NCI-H345 (cell line): ENCODE results near the gene CMYA5.

Source experiments
- DNase-seq: peaks from one replicate; lab custom pipeline; 2025; lab: John Stamatoyannopoulos, UW

The CMYA5 gene

DNA sequence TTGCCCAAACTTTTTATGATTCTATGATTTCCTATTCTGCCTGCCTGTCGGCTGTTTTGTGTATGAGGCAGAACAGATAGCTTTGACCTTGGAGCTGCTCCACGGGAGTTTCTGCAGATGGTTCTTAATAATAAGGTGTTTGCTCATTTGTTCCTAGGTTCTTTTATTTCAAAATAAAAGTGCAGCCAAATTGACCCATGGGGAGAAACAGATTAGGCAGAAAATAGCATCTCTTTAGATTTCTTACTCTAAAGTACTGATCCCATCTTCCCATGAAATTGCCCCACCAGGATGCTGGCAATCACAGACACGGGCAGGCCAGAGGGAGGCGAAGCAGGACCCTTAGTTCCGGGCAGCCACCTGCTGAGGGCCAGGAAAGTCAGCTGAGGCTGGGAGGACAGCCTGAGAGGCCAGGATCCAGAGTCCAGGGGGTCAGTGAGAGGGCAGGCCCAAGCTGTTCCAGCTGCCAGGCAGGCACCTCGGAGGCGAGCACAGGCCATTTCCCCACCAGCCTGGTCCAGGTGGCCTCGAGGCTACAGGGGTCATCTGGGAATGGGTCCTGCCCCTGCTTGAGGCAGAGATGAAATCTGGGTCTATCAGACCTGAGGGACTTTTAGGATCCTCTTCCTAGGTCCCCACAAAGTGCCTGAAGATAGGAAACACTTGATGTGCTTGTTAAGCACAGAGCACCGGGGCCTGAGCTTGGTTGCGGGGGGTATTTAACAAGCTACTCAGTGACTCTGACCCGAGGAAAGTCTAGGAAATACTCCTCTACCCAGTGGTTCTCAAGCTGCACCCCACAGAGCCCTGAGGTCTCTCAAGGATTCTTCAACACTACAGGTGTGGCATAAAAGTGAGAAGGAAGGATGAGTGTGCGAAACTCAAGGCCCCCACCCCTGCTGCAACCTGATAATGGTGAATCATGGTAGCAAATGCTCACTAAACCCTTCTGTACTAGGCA, 145.4 kb downstream of the CMYA5 start:
- DNase-seq: no peak

DNA sequence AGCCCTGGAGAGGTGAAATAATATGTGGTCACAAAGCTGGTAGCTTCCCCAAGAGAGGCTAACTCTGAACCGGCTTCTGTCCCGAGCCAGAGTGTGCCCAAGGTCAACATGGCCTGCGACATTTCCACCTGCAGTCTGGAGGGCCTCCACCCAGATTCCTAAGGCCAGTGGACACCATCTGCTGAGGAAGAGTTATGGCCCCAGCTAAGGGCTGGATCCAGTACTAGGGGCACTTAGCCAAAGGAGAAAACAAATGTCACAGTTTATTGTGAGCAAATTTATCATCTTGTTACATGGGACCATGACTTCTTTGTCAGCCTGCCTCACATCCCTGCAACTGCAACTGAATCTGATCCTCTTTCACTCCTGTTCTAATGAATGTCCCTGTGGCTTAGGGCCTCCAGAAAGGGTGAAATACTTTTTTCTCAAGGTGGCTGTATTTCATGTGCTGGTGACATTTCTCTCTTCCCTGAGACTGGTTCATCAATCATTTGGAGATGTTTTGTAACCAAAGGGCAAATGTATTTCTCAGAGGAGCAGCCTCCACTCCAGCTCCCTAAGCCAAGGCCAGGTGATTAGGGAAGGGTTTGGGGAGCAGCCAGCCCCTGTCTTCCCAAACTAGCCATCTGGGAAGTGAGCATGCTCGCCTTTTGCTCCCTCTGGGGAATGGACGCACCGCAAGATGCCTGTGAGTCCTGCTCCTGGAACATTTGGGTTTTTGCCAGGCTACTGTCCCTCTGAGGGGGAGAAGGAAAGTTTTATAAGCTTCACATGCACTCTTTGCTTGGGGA, 148.3 kb downstream of the CMYA5 start:
- no peak for DNase-seq

DNA sequence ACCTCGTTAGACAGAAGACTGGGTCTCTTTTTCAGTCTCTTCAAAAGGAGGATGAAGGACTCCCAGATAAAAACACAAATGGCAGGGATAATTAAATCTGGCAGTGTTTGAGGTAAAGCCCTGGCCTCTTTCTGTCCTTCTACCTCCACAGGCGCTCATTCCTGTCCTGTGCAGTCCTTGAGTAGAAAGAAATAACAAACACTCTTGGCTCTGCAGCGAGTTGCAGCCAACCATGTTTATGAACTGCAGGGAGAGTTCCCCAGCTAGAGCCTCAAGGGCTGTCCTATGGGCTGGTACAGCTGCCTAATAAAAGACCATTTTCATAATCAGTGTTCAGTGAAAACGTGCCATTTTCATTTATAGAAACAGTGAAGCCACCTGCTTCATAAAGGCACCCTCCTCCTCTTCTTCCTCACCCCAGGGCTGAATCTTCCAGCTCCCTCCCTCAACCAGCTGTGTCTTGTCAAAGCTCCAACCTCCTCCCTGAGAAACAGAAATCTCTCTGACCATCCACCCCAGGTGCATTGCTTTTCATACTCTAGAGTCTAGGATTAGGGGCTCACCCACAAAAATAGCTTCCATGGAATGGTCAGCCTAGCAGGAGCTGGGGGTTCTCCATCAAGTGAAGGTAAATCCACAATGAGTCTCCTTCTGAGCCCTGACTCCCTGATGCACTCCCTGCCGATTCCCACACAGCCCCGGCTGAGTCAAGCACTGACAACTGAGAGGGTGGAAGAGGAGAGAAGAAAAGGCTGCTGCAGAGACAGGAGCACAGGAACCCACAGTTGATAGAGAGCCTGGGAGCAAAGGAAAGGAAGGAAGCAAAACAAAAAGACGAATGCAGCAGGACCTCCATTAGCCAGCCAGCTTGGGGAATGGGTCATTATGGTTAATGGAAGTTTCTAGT, 150.7 kb downstream of the CMYA5 start:
- no peak for DNase-seq

DNA sequence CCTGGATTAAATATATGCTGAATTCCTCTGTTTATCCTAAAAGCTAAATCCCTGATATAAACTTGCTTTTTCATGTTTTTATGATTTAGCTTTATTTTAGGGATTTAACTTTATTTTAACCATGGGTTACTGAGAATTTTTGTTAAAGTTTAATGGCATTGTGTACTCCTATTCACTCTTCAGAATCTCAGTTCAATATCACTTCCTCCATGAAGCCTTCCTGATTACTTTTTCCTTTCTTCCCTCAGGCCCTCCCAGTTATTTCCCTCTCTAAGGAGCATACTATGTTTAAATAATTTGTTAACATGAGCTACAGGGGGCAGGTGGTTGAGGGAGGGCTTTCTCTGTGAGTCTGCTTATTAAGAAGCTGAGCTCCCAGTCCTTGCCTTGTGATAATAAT, 151.5 kb downstream of the CMYA5 start:
- no peak for DNase-seq

DNA sequence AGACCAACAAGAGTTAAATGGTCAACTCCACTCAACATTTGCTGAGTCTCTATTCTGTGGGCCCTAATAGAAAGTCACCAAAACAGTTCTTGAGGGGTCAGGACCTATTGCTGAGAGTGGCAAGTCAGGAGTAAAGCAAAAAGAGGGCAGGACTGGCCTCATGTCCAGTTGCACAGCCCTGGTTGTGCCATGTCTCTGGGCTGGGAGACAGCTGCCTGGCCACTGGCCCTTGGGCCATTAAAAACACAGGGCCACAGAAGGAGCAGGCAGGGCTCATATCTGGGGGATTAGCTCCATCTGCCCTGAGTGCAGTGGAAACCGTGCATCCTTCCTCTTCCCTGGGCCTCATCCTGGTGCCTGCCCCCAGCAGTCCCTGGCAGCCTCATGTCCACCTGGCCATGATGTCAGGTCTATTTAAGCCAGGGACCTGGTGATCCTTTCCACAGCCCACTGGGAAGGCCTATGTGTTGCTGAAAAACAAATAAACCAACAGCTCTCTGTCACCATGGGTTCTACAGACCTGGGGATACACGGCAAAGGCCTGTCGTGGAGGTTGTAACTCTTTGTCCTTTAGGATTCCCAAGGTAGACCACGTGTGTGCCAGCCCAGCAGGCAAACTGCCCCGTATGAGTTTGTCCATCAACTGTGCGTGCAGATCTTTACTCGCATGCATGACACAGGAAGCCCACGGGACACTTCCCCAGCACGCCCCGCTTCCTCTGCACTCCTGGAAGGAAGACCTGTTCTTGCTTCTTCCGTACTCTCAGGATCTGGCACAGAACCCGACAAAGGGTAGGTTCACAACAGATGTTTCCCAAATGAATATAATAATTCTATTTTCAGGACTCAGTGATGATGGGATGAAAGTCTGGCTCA, 152.6 kb downstream of the CMYA5 start:
- DNase-seq: no peak

DNA sequence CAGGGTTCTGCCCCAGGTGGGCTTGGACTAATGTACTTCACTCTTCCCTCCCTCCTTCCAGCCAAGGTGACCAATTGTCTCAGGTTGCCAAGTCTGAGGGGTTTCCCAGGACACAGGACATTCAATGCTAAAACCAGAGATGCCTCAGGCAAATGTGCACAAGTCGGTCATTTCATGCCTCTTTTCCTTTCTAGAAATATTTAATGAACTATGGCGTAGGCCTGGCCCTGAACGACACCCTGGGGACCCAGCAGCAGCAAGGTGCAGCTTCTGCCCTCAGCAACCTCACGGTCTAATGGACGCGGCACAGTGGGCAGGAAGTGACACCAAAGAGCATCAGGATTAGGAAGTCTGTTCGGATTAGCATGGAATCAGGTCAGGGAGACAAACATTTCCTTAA, 153.4 kb downstream of the CMYA5 start:
- no peak for DNase-seq

DNA sequence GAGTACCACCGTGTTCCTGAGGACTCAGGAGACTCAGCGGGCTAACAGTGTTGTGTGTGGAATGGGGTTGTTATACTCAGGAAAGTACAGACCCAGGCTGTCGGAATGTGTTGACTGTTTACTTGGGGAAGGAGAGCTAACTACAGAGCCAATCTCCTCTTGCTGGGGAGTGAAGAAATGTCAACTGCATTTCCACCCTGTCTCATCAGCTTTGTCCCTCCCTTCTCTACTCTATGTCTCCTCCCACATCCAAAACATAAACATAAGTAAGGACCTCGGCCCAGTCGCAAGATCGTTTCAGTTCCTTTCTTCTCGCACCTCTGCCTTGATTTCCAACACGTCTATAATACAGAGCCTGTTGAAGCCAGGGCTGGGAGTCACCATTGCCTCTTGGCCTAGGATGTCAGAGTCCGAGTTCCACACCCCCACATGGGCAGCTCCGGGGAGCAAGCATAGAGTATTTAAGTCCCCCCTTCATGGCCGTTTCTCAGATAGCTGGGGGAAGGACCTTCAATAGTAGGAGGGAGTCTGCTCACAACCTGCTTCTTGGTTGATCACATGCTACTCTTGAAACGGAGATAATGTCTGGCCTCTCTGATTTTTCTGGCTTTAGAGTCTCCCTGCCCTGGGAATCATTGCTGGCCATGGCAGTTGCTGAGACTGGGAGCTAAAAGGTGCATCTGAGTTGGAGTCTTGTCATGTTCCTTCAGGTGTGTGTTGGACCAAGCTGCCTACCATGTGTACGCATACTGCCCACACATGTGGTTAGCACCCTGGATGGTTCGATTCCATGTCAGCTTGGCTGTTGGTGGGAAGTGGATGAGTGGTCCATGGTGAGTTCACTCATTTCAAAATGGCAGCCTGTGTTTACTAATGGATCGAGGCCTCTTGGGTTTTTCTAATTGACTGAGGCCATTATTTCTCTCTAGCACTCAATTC, 154.1 kb downstream of the CMYA5 start:
- no peak for DNase-seq

DNA sequence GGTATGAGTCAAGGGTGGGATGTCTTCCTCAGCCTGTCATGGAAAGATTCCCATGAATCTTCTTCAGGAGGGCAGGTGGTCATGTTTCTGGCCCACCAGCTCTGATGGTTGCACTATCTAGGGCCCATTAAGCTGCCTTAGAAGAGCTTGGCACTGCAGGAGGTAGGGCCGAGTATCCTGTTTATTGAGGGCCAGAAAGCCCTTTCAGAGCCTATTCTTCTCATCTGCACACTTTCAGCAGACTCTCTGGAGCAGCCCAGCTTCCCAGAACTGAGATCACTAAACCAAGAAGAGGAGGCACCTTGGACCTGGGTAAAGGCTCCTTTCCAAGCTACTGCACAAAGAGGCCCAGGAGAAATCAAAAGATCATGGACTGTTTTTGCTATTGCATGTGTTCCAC, 154.9 kb downstream of the CMYA5 start:
- no peak for DNase-seq

DNA sequence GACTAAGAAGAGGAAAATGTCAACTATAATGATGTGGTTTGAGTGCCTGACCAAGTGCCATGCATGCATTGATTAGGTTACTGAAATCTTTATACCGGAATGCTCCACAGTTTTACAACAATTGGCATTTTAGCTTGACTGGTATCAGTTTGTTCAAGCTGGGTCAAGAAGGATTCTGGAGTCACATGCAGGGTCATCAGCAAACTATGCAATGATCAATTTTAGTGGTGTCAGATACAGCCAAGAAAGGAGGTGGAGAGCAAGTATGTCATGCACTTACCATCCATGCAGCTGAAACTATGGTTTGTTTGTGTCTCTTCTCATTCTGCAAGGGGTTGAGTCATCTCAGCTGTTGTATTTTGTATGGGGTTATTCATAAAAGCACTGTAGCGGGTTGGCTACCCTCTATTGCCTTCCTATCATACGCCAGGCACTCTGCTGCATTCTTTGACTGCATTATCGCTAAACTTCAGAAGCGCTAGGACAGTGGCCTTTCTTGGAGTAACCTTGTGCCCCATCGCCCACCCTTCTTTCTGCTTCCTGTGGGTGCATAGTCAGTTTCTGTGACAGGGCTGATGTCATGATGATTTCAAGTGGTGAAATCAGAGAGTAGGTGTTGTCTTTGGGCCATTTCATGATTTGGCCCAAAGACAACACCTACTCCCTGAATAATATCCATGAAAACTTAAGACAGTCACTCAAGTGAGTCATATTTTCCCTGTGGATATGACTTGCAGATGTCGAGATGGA, 156.0 kb downstream of the CMYA5 start:
- DNase-seq: no peak

DNA sequence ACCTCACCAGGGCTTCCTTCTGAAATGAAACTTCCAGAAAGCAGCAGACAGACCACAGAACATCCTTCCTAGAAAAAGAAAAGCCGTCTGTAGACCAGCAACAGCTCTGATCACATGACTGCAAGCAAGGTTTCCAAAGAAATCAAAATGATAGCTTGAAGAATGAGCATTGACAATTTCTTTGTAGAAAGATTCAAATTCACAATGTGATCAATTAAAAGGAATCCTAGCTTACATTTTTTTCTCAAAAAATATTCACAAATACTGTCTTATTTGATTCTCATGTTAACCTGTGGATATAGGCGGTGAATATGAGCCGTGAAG, 156.5 kb downstream of the CMYA5 start:
- DNase-seq: no peak

DNA sequence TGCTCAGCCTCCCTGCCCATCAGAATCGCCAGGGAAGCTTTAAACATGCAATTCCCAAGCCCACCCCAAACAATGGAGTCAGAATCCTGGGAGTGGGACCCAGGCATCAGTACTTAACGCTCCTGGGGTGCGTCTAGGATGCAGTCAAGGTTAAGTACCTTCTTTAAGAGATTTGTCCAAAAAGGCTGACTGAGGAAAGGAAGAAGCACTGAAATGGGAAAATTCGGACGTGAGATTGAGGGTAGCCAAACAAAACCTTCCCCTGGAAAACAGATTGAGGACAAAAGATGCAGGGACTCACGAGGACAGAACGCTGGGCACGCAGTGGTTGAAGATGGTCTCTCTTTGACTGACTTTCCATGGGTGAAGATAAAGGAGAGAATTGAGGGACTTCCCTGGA, 157.9 kb downstream of the CMYA5 start:
- DNase-seq: no peak

DNA sequence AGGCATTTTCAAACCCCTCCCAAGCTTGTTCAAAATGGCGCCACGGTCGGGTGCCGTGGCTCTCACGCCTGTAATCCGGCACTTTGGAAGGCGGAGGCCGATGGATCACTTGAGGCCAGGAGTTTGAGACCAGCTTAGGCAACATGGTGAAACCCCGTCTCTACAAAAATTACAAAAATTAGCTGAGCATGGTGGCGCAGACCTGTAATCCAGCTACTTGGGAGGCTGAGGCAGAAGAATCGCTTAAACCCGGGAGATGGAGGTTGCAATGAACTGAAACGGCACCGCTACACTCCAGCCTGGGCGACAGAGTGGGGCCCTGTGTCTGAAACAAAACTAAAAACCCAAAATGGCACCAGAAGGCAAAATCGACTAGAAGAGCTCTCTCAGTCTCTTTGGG, 159.4 kb downstream of the CMYA5 start:
- DNase-seq: no peak
